H1 (cell line): ENCODE results near the gene SNRNP200.

ENCODE experiments used
- CREB1 ChIP-seq: IDR thresholded peaks from 2 replicates; pipeline ENCODE4 v1.6.1; 2012; ENCODE audit warnings: inconsistent platforms
- EP300 ChIP-seq, 2 experiments: IDR thresholded peaks; 1 replicate in 1 of 2; 2 replicates in 1 of 2; pipeline ENCODE4 v1.6.1; 2011 to 2012; ENCODE audit warnings: low read depth in 2 of 2, low read length in 2 of 2, mild to moderate bottlenecking in 2 of 2, borderline replicate concordance in 1 of 2, inconsistent platforms in 1 of 2, moderate library complexity in 1 of 2
- EZH2 ChIP-seq: fragments of 200-600 bp; sonication (generic); IDR thresholded peaks from 2 replicates; pipeline ENCODE4 v1.7.1; 2012; ENCODE audit warnings: low read depth, mild to moderate bottlenecking, moderate library complexity, low read length, inconsistent platforms; ENCODE audit not compliant: severe bottlenecking
- HDAC6 ChIP-seq: IDR thresholded peaks from one replicate; pipeline ENCODE4 v1.7.1; 2012; ENCODE audit warnings: low read depth, mild to moderate bottlenecking, inconsistent platforms, low read length, moderate library complexity
- JUN ChIP-seq: IDR thresholded peaks from 2 replicates; pipeline ENCODE4 v1.6.1; 2011; ENCODE audit warnings: low read depth, mild to moderate bottlenecking, improper control_type of control experiment, low read length
- MAFK ChIP-seq: IDR thresholded peaks from 2 replicates; pipeline ENCODE4 v1.6.1; 2012; ENCODE audit warnings: low read depth, mild to moderate bottlenecking, improper control_type of control experiment, low read length
- NRF1 ChIP-seq: IDR thresholded peaks from 2 replicates; pipeline ENCODE4 v1.6.1; 2011; ENCODE audit warnings: mild to moderate bottlenecking, low read depth, low read length, improper control_type of control experiment
- PHF8 ChIP-seq: fragments of 200-600 bp; sonication (generic); conservative IDR thresholded peaks from 2 replicates; pipeline ENCODE4 v1.7.1; 2012; ENCODE audit warnings: low read depth, mild to moderate bottlenecking, inconsistent platforms, low read length, moderate library complexity
- POLR2A ChIP-seq, 2 experiments: IDR thresholded peaks; 1 replicate in 1 of 2; 2 replicates in 1 of 2; pipeline ENCODE4 v1.6.1; 2011; ENCODE audit warnings: low read depth in 2 of 2, low read length in 2 of 2, mild to moderate bottlenecking in 2 of 2; ENCODE audit errors: control extremely low read depth in 1 of 2
- POLR2AphosphoS5 ChIP-seq: IDR thresholded peaks from 2 replicates; pipeline ENCODE4 v1.6.1; 2011; ENCODE audit warnings: low read depth, low read length
- SIN3A ChIP-seq, 2 experiments: IDR thresholded peaks in 1 of 2; conservative IDR thresholded peaks in 1 of 2; 2 replicates each; pipeline ENCODE4 v1.6.1; 2011 to 2012; ENCODE audit warnings: low read length in 2 of 2, improper control_type of control experiment in 1 of 2, low read depth in 1 of 2, mild to moderate bottlenecking in 1 of 2
- ZNF274 ChIP-seq: IDR thresholded peaks from 2 replicates; pipeline ENCODE4 v1.7.0; 2012; ENCODE audit warnings: low read length, borderline replicate concordance; ENCODE audit errors: extremely low read depth
- TF ChIP-seq, protein P1 (sequence below), 3 experiments: IDR thresholded peaks; 1 replicate in 2 of 3; 2 replicates in 1 of 3; pipeline versions ENCODE4 v1.5.1 to v1.6.1; 2011; ENCODE audit warnings: low read length in 3 of 3, mild to moderate bottlenecking in 3 of 3, inconsistent platforms in 2 of 3, low read depth in 1 of 3, moderate library complexity in 1 of 3; ENCODE audit not compliant: insufficient read depth in 1 of 3; ENCODE audit errors: control extremely low read depth in 1 of 3
- TF ChIP-seq, protein P2 (sequence below): IDR thresholded peaks from 2 replicates; pipeline ENCODE4 v1.6.1; 2011; ENCODE audit warnings: low read length, improper control_type of control experiment

GRCh38 chr2:96225016-96225533 is 80.3 kb downstream of the SNRNP200 start:
- TF ChIP-seq, protein P1, sequence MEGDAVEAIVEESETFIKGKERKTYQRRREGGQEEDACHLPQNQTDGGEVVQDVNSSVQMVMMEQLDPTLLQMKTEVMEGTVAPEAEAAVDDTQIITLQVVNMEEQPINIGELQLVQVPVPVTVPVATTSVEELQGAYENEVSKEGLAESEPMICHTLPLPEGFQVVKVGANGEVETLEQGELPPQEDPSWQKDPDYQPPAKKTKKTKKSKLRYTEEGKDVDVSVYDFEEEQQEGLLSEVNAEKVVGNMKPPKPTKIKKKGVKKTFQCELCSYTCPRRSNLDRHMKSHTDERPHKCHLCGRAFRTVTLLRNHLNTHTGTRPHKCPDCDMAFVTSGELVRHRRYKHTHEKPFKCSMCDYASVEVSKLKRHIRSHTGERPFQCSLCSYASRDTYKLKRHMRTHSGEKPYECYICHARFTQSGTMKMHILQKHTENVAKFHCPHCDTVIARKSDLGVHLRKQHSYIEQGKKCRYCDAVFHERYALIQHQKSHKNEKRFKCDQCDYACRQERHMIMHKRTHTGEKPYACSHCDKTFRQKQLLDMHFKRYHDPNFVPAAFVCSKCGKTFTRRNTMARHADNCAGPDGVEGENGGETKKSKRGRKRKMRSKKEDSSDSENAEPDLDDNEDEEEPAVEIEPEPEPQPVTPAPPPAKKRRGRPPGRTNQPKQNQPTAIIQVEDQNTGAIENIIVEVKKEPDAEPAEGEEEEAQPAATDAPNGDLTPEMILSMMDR (IDR thresholded peaks at IDR 0.05; ENCODE audit: control extremely low read depth in 1 of 3, insufficient read depth in 1 of 3, low read depth in 1 of 3, low read length in 3 of 3): no peak
- no peak for TF ChIP-seq ZNF274
- no peak for TF ChIP-seq PHF8
- no peak for TF ChIP-seq POLR2A (IDR thresholded peaks at IDR 0.05; ENCODE audit: control extremely low read depth in 1 of 2, low read depth in 2 of 2, low read length in 2 of 2)
- TF ChIP-seq MAFK: no peak
- no peak for TF ChIP-seq NRF1
- TF ChIP-seq, protein P2, sequence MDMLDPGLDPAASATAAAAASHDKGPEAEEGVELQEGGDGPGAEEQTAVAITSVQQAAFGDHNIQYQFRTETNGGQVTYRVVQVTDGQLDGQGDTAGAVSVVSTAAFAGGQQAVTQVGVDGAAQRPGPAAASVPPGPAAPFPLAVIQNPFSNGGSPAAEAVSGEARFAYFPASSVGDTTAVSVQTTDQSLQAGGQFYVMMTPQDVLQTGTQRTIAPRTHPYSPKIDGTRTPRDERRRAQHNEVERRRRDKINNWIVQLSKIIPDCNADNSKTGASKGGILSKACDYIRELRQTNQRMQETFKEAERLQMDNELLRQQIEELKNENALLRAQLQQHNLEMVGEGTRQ: no peak
- no peak for TF ChIP-seq JUN
- TF ChIP-seq EP300 (IDR thresholded peaks at IDR 0.05; ENCODE audit: borderline replicate concordance in 1 of 2, low read depth in 2 of 2, low read length in 2 of 2): no peak
- no peak for TF ChIP-seq HDAC6
- no peak for TF ChIP-seq CREB1
- TF ChIP-seq SIN3A (conservative IDR thresholded peaks at IDR 0.05 in 1 of 2, IDR thresholded peaks at IDR 0.05 in 1 of 2; ENCODE audit: low read depth in 1 of 2, low read length in 2 of 2): no peak
- no peak for TF ChIP-seq POLR2AphosphoS5
- TF ChIP-seq EZH2: no peak
